HG02763 (cell line): Measurements from ENCODE around the gene POGZ.
"Not testable (repeated sequence)": the region's sequence is repeated elsewhere in the genome, so short reads cannot be mapped to it uniquely, and the experiment has no call there.

Source experiments
- ATAC-seq: cut with Tn5 transposase; IDR thresholded peaks from one replicate; pipeline ENCODE4 v1.9.1; 2021; ENCODE audit warnings: mild to moderate bottlenecking, moderate library complexity; ENCODE audit not compliant: unreplicated experiment

The POGZ gene

GRCh38 chr1:151477066-151477465, 17.8 kb upstream of the POGZ start:
- no peak for ATAC-seq

GRCh38 chr1:151476083-151476482, 16.8 kb upstream of the POGZ start:
- no peak for ATAC-seq

GRCh38 chr1:151475175-151475574, 15.9 kb upstream of the POGZ start:
- no peak for ATAC-seq

GRCh38 chr1:151474745-151475144, 15.5 kb upstream of the POGZ start:
- no peak for ATAC-seq

GRCh38 chr1:151472856-151473731, 13.8 kb upstream of the POGZ start:
- no peak for ATAC-seq

GRCh38 chr1:151465026-151465425, 5.7 kb upstream of the POGZ start:
- no peak for ATAC-seq

GRCh38 chr1:151461694-151462093, 2.4 kb upstream of the POGZ start:
- ATAC-seq: no peak

GRCh38 chr1:151458802-151459330, 428 bp downstream of the POGZ start:
- peak; percentile 35 for ATAC-seq

GRCh38 chr1:151457911-151458801, 1.1 kb downstream of the POGZ start:
- peak; percentile 37 for ATAC-seq

GRCh38 chr1:151455966-151456365, 3.3 kb downstream of the POGZ start:
- no peak for ATAC-seq

GRCh38 chr1:151455231-151455630, 4.1 kb downstream of the POGZ start:
- ATAC-seq: no peak

- no peak for ATAC-seq
These were observed 11.6 kb downstream of the POGZ start for GRCh38 chr1:151447696-151448095.

GRCh38 chr1:151444783-151445177, 14.5 kb downstream of the POGZ start:
- ATAC-seq: no peak

GRCh38 chr1:151443846-151444782, 15.2 kb downstream of the POGZ start:
- no peak for ATAC-seq

- not testable (repeated sequence) for ATAC-seq
These were observed 21.9 kb downstream of the POGZ start for GRCh38 chr1:151437396-151437795.

- ATAC-seq: no peak
These were observed 22.3 kb downstream of the POGZ start for GRCh38 chr1:151436985-151437384.

- no peak for ATAC-seq
These were observed 24.1 kb downstream of the POGZ start for GRCh38 chr1:151435174-151435573.

GRCh38 chr1:151433827-151434226, 25.5 kb downstream of the POGZ start:
- ATAC-seq: not testable (repeated sequence)

GRCh38 chr1:151428068-151428467, 31.2 kb downstream of the POGZ start:
- no peak for ATAC-seq

GRCh38 chr1:151425103-151425502, 34.2 kb downstream of the POGZ start:
- no peak for ATAC-seq
